ENCODE data around the gene ADAMTSL4.
"Not testable (repeated sequence)": the region's sequence is repeated elsewhere in the genome, so short reads cannot be mapped to it uniquely, and the experiment has no call there.

The ADAMTSL4 gene

DNA sequence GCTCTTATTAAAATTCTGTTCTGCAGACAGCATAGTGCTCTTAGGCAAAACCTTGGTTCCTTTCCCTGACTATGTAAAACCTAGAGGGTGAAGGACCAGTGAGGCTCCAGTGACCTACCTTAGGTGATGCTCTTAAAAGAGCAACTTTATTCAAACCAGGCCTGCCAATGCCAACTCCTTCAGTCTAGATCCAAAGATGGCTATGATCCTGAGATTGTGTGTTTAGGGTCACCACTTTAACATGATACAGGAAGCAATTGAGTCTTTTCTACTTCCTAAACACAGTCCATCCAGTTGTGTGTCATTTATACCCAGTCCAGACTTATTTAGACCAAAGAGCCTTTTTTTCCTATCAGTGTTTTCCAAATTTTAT lies 19.4 kb downstream of the ADAMTSL4 start:
- no peak for DNase-seq

DNA sequence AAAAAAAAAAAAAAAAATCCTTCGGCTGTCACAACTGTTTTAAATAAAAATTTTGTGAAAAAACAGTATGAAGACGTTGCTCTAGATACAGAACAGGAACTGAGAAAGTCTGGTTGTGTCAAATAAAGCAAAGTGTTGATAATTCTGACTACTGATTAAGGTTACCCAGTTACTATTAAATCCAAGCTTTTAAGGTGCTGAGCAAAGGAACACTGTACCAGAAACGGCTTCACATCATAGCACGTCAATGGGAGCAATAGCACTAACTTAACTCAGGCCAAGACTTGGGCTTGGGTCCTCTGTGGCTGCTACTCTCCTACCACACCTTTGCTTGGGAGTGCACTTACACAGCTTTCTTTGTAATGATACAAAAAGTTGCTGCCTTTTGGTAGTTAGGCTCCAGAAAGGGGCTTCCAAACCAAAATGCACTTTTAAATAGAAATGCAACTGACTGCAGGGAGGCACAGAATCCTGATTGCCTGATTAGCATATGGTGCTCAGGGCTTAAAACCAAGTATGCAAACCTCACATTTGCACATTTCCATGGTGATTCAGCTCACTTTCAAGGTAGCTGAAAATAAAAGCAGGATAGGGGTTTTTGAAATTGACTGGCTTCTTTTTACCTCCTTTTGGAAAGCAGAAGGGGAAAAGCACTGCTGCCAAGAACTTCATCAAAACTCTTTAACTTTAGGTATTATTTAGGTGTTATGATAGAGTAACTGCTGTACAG lies 23.9 kb downstream of the ADAMTSL4 start:
- DNase-seq: peak; percentile 4

DNA sequence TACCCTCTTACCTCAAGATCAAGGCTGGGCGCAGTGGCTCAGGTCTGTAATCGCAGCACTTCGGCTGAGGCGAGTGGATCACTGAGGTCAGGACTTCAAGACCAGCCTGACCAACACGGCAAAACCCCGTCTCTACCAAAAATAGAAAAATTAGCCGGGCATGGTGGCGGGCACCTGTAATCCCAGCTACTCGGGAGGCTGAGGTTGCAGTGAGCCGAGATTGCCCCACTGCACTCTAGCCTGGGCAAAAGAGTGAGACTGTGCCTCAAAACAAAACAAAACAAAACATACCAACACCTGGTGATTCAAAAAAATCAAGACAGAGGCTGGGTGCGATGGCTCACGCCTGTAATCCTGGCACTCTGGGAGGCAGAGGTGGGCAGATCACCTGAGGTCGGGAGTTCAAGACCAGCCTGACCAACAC lies 24.5 kb downstream of the ADAMTSL4 start:
- not testable (repeated sequence) for DNase-seq

DNA sequence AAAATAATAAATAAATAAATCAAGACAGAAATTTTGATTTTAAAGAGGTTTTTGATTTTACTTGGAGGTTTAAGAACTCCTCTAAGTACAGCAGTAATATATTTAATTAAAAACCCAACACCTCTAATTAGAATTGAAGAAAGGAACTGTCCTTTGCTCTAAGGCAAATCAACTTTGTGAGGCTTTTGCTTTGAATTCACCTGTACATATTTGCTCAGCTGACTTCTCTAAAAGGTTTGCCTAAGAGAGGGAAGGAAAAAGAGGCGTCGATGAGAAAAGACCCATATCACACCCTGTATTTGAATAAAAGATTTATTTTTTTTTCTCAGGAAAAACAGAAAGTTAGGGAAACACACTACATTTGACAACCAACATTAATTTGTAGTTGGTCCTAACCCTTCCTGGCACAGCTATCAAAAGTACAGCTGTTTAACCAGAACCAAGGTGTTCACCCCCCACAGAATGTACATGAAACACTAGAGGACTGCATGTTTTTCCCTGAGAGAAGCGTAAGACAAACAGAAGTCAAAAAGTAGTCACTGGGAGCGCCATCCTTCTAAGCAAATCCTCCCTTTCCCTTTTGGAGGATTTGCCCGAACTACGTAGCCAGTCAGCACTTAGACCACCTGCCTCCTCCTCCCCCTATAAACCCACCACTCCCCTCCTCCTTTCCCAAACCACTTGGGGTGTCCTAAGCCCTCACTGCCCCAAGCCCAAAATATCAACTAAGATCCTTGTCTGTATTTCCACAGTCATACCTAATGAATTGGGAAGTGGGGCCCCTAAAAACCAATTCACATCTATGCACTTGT lies 25.3 kb downstream of the ADAMTSL4 start:
- DNase-seq: no peak

DNA sequence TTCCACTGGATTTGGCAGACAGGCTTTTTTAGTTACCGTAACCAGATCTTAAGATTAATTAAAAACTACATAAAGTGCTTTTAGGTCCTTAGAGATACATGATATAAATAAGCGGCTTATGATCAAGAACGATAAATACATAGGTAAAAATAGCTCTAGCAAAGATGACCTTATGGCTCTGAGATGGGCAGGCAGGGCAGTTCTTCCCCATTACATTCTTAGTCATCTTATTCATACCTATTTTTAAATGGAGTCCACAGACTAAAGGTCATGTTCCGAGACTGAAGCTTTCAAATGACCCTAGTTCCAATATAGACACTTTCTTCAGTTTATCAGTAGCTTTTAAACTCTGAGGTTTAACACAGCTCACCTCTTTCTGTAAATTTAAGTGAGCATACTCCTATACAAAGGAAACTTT lies 25.9 kb downstream of the ADAMTSL4 start:
- peak; percentile 4 for DNase-seq

DNA sequence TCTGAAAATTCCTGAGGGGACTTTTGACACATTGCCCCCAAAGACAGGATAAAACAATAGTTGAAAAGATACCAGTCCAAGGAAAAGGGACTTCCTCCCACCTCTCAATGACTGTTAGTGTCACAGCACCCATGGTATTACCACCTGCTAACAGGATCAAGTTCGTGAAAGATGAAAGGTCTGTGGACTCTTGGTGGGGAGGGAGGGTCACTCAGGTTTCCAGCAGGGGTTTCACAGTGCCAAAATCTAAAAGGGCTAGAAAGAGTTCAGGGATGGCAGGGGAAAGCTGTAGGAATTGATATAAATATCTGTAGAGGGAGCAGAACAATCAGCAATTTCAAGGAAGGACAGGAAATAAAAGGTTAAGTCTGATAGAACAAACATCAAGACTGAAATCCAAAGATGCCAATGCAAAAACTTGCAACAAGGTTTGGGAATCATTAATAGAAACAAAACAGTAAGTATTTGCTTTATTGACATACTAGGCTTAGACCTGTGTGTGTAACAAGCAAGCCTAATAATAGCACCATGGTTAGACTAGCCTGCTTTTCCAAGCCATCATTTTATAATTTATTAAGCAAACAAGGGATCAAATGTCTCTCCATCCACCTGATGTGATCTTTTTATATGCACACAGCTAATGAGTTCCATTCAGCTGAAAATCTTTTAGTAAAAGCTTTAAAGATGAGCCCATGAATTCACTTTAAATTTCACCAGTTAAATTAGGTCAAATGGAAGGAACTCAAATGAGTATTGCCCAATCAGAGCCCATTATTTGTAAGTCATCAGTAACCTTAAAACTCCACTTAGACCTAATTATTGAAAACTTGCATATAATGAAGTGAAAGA lies 26.5 kb downstream of the ADAMTSL4 start:
- DNase-seq: peak; percentile 12

DNA sequence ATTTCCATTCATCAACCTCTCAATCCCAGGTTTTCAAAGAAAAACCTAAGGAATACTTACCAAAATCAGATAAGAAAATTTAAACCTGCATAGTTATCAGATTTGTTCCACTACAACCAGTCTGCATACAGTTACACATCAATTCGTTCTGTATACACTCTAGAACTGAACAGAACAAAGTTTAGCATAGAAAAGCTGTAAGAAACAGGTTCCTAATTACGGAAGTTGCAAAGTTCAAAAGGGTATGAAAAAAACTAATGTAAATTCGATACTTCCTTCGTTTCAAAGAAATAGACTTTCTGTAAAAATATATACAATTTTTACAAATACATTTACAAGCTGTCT lies 27.1 kb downstream of the ADAMTSL4 start:
- no peak for DNase-seq

DNA sequence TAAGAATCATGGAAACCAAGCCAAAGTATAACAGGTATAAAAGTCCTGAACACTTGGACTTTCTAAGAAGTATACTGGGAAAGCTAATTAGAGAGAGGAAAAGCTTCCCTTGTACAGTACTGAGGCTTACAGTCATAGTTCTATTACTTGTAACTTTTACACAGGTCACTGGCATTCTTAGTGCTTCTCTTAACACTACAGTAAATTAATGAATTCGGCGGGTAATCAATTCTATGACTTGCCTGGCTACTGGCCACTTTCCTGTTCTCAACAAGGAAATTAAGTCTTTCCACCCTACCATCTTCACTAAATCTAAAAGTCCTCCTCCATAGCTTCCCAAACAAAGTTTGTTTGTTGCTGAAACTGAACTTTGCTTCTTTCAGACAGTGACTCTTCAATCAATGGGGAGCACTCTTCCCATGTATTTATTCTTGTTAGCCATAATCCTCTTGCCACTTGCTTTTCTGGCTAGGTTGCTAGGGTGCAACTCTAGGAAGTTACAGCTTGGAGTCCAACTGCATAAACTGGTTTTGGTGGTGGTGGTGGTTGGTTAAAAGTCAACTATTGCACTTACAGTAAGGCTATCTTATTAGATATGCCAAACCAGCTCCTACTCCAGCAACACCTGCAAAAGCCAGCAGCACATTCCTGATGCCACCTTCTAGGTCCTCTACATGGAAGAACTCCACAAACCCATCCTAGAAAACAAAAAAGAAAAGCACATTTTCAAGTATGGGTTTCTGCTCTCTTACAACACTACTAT lies 27.8 kb downstream of the ADAMTSL4 start:
- no peak for DNase-seq

DNA sequence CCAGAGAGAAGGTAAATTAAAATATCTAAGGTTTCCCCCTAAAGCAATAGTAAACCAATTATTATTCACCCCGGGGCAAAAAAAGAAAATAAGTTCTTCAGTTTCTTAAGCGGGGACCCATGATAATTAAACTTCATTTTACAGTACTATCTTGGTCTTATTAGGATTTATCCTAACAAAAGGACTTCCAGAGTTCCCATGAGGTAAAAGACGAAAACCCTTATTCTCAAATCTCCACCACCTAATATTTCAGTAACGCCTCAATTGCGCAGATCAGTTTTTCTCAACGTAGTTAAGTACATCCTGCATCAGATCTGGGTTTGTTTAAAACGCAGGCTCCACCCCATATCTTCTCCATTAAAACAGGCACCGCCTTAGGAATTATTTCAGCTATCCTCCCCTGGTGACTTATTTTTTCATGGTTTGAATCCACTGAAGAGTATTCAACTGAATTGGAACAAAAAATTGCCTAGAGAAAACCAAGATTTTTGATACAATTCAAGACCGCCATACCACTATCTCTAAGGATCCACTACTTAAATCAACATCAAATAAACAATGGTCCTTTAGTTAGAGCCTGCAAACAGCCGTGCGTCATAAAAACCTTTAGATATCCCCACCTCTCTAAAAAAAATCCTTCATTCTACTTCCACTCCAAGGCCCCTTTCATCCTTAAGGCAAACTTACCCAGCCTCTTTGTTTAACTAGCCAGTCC lies 28.5 kb downstream of the ADAMTSL4 start:
- peak; percentile 68 for DNase-seq

DNA sequence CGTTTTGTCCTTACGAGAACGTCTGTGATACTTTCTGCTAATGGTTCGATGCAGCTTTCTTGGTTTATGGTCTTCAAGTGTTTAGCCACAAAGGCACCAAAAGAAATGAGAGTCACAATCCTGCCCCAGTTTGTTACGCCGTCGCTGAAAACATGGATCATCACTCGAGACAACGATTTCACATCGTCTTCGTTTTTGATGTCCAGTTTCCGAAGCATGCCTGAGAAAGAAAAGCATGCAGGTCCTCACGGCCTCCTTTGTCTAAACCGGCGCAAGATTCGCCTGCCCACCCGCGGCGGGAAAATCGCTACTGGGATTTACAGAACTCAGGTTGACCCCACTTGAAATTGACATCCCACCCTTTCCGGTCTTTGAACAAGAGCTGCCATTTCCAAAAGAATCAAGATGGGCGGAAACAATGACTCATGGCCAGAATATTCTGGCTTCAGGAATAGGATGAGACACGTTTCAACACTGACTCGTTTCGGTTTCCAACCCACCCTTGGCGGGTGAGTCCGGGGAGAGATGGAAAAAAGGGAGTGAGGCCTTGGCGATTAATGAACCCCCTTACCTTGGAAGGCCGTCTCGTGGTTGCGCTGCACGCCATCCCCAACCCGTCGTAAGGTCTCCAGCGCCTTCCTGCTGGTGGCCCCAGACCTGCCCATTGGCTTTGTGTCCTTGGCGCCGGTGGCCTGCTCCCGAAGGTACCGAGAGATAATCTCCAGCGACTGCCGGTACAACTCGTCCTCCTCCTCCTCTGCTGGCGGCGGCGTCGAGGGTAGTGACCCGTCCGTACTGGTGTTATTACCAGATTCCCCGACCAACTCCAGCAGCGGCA lies 29.3 kb downstream of the ADAMTSL4 start:
- peak; percentile 92 for DNase-seq

DNA sequence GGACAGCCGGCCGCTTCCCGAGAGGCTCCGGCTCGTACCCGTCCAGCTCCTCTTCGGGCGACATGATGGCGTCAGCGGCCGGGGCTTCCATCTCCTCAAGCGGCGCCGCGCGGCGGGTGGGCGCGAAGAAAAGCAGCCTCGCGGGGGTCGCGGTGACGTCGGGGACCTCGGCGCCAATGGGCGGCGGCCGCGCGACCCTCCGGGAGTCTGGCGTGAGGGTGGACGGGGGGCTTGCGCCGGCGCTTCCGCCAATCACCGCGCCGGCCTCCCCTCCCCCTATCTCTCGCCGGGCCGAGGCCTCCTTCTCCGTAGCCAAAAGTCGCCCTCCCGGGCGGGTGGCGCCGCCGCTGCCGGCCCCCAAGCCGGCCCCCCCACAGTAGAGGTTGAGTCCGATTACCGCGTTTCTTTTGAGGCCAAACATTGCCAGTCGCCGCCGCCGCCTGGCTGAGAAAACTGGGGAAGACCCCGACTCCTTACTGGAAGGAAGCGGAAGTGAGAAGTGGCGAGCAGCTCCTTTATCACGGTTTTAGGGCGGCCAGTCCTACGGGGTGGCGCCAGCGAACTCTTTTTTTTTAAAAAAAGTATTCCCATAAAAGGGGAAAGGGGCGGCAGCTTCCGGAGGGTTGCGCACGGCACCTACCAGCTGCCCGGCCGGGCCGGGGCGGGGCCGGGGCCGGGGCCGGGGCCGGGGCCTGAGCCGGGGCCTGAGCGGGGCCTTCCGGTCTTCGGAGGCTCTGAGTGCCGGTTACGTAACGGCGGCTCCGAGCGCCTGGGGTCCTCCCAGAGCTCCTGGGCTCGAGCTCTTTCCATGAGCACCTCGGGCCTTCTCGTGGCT lies 30.1 kb downstream of the ADAMTSL4 start, which contains the start of gene MCL1:
TSS of gene MCL1 (minus strand) at position 501 of the 835 bp plus-strand sequence. CDS start at position 421, 80 bp downstream.
- DNase-seq: peak; percentile 97

DNA sequence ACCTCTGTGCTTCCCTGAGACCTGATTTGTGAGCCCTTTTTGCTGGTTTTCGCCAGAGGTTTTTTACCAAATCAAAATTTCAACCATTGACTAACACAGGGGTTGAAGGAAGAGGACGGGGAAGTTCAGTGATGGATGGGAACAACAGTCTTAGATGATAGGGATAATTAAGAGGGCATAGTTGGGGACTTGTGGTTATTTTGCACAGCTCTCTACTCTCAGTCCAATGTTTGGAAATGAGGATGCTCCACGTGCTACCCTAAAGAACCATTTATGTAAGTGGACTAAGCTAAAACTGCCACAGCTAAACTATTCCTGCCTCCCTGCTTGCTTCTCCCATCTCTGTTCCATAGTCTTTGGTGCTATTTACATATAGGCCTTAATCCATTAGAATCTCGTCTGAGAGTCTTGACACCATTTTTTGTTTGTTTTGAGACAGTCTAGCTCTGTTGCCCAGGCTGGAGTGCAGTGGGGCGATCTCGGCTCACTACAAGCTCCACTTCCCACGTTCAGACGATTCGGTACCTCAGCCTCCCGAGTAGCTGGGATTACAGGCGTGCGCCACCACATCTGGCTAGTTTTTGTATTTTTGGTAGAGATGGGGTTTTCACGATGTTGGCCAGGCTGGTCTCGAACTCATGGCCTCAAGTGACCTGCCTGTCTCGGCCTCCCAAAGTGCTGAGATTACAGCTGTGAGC lies 30.9 kb downstream of the ADAMTSL4 start:
- DNase-seq: no peak

DNA sequence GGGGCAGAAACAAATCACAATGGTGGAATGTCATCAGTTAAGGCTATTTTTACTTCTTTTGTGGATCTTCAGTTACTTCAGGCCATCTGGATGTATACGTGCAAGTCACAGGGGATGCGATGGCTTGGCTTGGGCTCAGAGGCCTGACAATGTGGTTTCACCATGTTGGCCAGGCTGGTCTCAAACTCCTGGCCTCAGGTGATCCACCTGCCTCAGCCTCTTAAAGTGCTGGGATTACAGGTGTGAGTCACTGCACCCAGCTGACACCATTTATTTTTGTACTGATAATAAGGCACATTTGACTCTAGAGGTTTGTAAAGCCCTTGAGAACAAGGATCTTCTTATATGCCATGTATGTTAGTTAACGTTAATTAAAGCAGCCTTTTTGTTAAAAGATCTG lies 31.8 kb downstream of the ADAMTSL4 start:
- not testable (repeated sequence) for DNase-seq

DNA sequence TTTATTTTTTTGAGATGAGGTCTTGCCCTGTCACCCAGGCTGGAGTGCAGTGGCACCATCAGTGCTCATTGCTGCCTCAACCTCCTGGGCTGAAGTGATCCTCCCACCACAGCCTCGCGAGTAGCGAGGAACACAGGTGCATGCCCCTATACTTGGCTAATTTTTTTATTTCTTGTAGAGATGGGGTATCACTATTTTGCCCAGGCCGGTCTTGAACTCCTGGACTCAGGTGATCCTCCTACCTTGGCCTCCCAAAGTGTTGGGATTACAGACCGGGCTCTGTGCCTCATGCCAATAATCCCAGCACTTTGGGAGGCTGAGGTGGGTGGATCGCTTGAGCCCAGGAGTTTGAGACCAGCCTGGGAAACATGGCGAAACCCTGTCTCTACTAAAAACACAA lies 32.2 kb downstream of the ADAMTSL4 start:
- not testable (repeated sequence) for DNase-seq

DNA sequence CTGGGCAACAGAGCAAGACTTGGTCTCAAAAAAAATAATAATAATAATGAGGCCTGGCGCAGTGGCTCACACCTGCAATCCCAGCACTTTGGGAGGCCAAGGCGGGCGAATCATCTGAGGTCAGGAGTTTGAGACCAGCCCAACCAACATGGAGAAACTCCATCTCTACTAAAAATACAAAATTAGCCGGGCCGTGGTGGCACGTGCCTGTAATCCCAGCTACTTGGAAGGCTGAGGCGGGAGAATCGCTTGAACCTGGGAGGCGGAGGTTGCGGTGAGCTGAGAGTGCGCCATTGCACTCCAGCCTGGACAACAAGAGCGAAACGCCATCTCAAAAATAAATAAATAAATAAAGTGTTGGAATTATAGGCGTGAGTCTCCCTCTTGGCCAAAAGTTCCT lies 32.8 kb downstream of the ADAMTSL4 start:
- not testable (repeated sequence) for DNase-seq

DNA sequence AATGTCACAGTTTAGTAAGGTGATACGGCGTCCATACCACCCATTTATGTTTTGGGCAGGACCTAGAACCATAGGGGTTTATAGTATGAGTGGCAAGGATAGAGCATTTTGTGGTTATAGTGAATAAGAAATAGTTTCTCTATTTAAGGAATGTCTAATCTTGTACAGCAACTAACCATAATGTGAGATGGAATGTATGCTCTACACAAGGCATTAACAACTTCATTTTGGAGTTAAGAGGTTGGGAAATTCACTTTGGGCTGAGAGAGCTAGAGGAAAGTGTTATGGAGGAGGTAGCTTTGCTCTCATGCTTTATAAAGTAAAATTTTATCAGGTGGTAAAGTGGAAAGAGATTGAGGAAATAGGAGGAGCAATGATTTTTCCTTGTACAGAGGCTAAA lies 33.2 kb downstream of the ADAMTSL4 start:
- no peak for DNase-seq

DNA sequence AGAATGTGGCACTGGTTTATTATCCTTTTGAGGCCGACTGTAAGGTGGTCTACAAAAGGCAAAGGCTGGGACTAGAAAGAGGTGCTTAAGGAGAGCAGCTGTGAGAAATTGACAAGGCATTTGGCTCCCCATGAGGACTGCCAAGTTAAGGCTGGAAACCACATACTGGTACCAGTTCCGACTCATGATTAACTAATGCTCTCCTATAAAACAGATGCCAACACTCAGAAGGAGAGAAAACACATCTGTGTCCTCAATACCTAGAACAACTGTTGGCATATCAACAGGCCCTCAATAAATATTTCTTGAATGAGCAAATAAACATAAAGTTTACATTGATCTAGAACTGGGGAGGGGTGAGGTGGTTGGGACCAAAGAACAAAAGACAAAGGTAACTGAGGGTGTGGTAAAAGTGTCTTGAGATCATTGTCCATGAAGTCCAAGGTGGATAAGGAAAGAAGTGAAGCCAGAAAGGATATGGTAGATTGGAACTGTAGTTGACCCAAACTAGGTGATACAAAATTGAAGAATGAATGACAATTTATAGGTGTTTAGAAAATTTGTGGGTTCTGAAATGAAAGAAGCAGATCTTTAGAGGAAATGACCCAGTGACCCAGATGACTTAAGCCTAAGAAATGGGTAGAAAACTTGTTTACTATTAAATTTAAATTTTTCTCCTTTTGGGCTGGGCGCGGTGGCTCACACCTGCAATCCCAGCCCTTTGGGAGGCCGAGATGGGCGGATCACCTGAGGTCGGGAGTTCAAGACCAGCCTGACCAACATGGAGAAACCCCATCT lies 47.1 kb downstream of the ADAMTSL4 start:
- DNase-seq: no peak

DNA sequence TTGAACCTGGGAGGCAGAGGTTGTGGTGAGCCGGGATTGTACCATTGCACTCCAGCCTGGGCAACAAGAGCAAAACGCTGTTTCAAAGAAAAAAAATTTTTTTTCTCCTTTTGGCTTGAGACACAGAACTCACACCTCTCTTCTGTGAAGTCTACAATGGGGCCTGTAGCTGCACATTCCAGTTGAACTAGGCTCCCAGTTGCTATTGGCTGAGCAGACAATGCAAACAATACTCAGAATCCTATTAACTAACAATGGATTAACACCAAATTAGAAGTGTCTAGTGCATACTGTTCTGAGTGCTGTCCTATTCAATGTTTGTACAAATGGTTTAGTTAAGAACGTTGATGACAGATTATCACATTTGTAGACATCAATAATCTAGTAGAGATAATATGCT lies 47.8 kb downstream of the ADAMTSL4 start:
- DNase-seq: no peak
